GM23338 (cell line): ENCODE data around the gene SBF2.

Source experiments
- CTCF ChIP-seq, 2 experiments: fragments of 200-600 bp in 1 of 2; sonication (generic) in 1 of 2; conservative IDR thresholded peaks; 2 replicates each; pipeline versions ENCODE4 v1.5.1 to v1.6.1; 2016 to 2017; ENCODE audit warnings: antibody characterized with exemption in 2 of 2, low read depth in 2 of 2, mild to moderate bottlenecking in 2 of 2, moderate library complexity in 1 of 2
- ETS1 ChIP-seq: IDR thresholded peaks from 2 replicates; pipeline ENCODE4 v1.6.1; 2016; ENCODE audit warnings: antibody characterized with exemption
- EZH2 ChIP-seq: fragments of 200-600 bp; sonication (generic); IDR thresholded peaks from one replicate; pipeline ENCODE4 v1.8.0; 2017; ENCODE audit warnings: antibody characterized with exemption, mild to moderate bottlenecking, low read depth; ENCODE audit not compliant: unreplicated experiment
- EZH2phosphoT487 ChIP-seq: fragments of 200-600 bp; sonication (generic); IDR thresholded peaks from one replicate; pipeline ENCODE4 v1.8.1; 2018; ENCODE audit warnings: antibody characterized with exemption; ENCODE audit not compliant: unreplicated experiment
- NANOG ChIP-seq: IDR thresholded peaks from 2 replicates; pipeline ENCODE4 v1.6.1; 2016; ENCODE audit warnings: antibody characterized with exemption, borderline replicate concordance
- POLR2AphosphoS5 ChIP-seq: IDR thresholded peaks from 2 replicates; pipeline ENCODE4 v1.6.1; 2016; ENCODE audit warnings: antibody characterized with exemption, low read depth
- REST ChIP-seq: IDR thresholded peaks from one replicate; pipeline ENCODE4 v1.6.1; 2018; ENCODE audit warnings: antibody characterized with exemption; ENCODE audit not compliant: unreplicated experiment
- ZNF114 ChIP-seq: fragments of 250-450 bp; sonication (Bioruptor Pico); IDR thresholded peaks from 2 replicates; pipeline ENCODE4 v1.5.0; 2020; ENCODE audit warnings: mild to moderate bottlenecking, moderate library complexity
- ZNF331 ChIP-seq: fragments of 250-450 bp; sonication (Bioruptor Pico); IDR thresholded peaks from 2 replicates; pipeline ENCODE4 v1.5.0; 2020; ENCODE audit warnings: low read depth, mild to moderate bottlenecking, moderate library complexity

GRCh38 chr11:9790703-9791102 lies 503.3 kb downstream of the SBF2 start:
- TF ChIP-seq ZNF114 (CRISPR knock-in tag) (no peak), ETS1 (no peak), ZNF331 (CRISPR knock-in tag) (no peak), CTCF (conservative IDR thresholded peaks at IDR 0.05; ENCODE audit: low read depth in 2 of 2) (no peak), POLR2AphosphoS5 (no peak), EZH2phosphoT487 (no peak), REST (no peak), EZH2 (no peak), NANOG (no peak)
